PC-3 (cell line): ENCODE results near the gene GALNTL6. TPM values are rescaled to one million over a fixed set of nuclear protein-coding genes. Genes with fewer than 3 reads are reported as not detected.

Source experiments
- ATAC-seq: fragments of 200-7000 bp; cut with Tn5 transposase; 2 replicates; pipeline ENCODE4 v1.9.1; 2020; ENCODE audit warnings: mild to moderate bottlenecking, moderate library complexity
- BruUV-seq: library from RNA; stranded (reverse); fragments of 400-500 nt; replicated peaks from 2 replicates; lab custom pipeline; 2021; lab: Mats Ljungman, UMichigan
- CTCF ChIA-PET: fragments of 300-600 bp; sonication (Branson Sonifier 250); formaldehyde crosslinking; loops from one replicate; lab custom pipeline; 2022; ENCODE audit warnings: antibody characterized with exemption; lab: Charles Lee
- POLR2A ChIA-PET: fragments of 300-600 bp; sonication (Branson Sonifier 250); formaldehyde crosslinking; loops from one replicate; lab custom pipeline; 2022; ENCODE audit warnings: antibody characterized with exemption; ENCODE audit not compliant: unreplicated experiment; lab: Charles Lee
- DNase-seq: peaks from one replicate; pipeline ENCODE4 v3.0.0-alpha.2; 2015
- H2AFZ ChIP-seq: fragments of 300-600 bp; sonication (generic); 2 replicates; pipeline ENCODE4 v1.6.0; 2016; ENCODE audit warnings: antibody characterized with exemption, low read length
- H3F3A ChIP-seq: fragments of 300-600 bp; sonication (generic); one replicate; pipeline ENCODE4 v1.6.0; 2017; ENCODE audit warnings: antibody characterized with exemption, low read length, control low read depth, mild to moderate bottlenecking; ENCODE audit not compliant: unreplicated experiment
- H3K27ac ChIP-seq: fragments of 300-600 bp; sonication (generic); 2 replicates; pipeline ENCODE4 v1.5.1; 2016; ENCODE audit warnings: mild to moderate bottlenecking, low read length
- H3K27me3 ChIP-seq: fragments of 300-600 bp; sonication (generic); 2 replicates; pipeline ENCODE4 v1.6.1; 2016; ENCODE audit warnings: low read length, mixed read lengths
- H3K36me3 ChIP-seq: fragments of 300-600 bp; sonication (generic); 2 replicates; pipeline ENCODE4 v1.6.1; 2016; ENCODE audit warnings: low read depth, mixed run types, low read length, mixed read lengths
- H3K4me1 ChIP-seq: fragments of 300-600 bp; sonication (generic); 2 replicates; pipeline ENCODE4 v1.5.1; 2016; ENCODE audit warnings: low read length; ENCODE audit not compliant: insufficient read depth
- H3K4me2 ChIP-seq: fragments of 300-600 bp; sonication (generic); 2 replicates; pipeline ENCODE4 v1.6.0; 2016; ENCODE audit warnings: low read length
- H3K4me3 ChIP-seq: fragments of 300-600 bp; sonication (generic); 2 replicates; pipeline ENCODE4 v1.5.1; 2016; ENCODE audit warnings: mild to moderate bottlenecking, low read length, mixed read lengths
- H3K79me2 ChIP-seq: fragments of 300-600 bp; sonication (generic); 2 replicates; pipeline ENCODE4 v1.6.1; 2017; ENCODE audit warnings: low read length, mixed read lengths
- H3K9ac ChIP-seq: fragments of 300-600 bp; sonication (generic); 2 replicates; pipeline ENCODE4 v1.6.0; 2016; ENCODE audit warnings: mild to moderate bottlenecking, low read length
- H3K9me2 ChIP-seq: fragments of 300-600 bp; sonication (generic); replicated peaks from 2 replicates; pipeline ENCODE4 v1.6.1; 2016; ENCODE audit warnings: mixed run types, low read length, mixed read lengths
- H3K9me3 ChIP-seq: fragments of 300-600 bp; sonication (generic); 2 replicates; pipeline ENCODE4 v1.6.1; 2016; ENCODE audit warnings: low read length, mixed read lengths
- H4K20me1 ChIP-seq: fragments of 300-600 bp; sonication (generic); 2 replicates; pipeline ENCODE4 v1.6.1; 2016; ENCODE audit warnings: low read length, mixed read lengths
- CTCF ChIP-seq: fragments of 300-600 bp; sonication (generic); conservative IDR thresholded peaks from 2 replicates; pipeline ENCODE4 v1.5.1; 2017; ENCODE audit warnings: antibody characterized with exemption, low read depth, mild to moderate bottlenecking, low read length
- EZH2 ChIP-seq: fragments of 300-600 bp; sonication (generic); IDR thresholded peaks from one replicate; pipeline ENCODE4 v1.6.1; 2017; ENCODE audit warnings: antibody characterized with exemption, mild to moderate bottlenecking, low read length; ENCODE audit not compliant: unreplicated experiment
- EZH2phosphoT487 ChIP-seq: fragments of 300-600 bp; sonication (generic); IDR thresholded peaks from 2 replicates; pipeline ENCODE4 v1.6.1; 2018; ENCODE audit warnings: mild to moderate bottlenecking, antibody characterized with exemption, low read length, borderline replicate concordance
- intact Hi-C: fragments of 100-400 bp; cut with micrococcal nuclease; formaldehyde crosslinking; loops from 2 replicates; pipeline ENCODE4 v1.9.0; 2023
- total RNA-seq: library from RNA; depleted of rRNA; stranded (reverse); fragments of >200 nt; gene quantifications from 2 replicates; pipeline ENCODE4 v1.2.3, GENCODE V29; 2014

Gene GALNTL6
- total RNA-seq, 1 experiment from 2014 or later = not detected

- H4K20me1 ChIP-seq = no peaks in the 10 kb centered on the region
- H3K9me2 ChIP-seq = no peaks in the 10 kb centered on the region
- no TSS peak for BruUV-seq
- TF ChIP-seq CTCF (no peak), EZH2 (no peak), EZH2phosphoT487 (no peak)
- no peak overlapping the region for H3K4me2 ChIP-seq
- DNase-seq (no peak), ATAC-seq (no peak)
- no peak overlapping the region for H3K27ac ChIP-seq
- H3K9me3 ChIP-seq = no peaks in the 10 kb centered on the region
- intact Hi-C loops = no loop called here
- H3K9ac ChIP-seq = no peak overlapping the region
- ChIA-PET CTCF (no interaction called here), POLR2A (no interaction called here)
- no peaks in the 10 kb centered on the region for H3K79me2 ChIP-seq
- no peaks in the 10 kb centered on the region for H3K4me1 ChIP-seq
- no peaks in the 10 kb centered on the region for H3K36me3 ChIP-seq
- H2AFZ ChIP-seq = no peak overlapping the region
- H3F3A ChIP-seq = no peaks in the 10 kb centered on the region
- no peak overlapping the region for H3K4me3 ChIP-seq
- no peaks in the 10 kb centered on the region for H3K27me3 ChIP-seq
Measured at GRCh38 chr4:172169871-172170270, 356.7 kb downstream of the GALNTL6 start.

- Histone ChIP-seq H3K36me3 (no peaks in the 10 kb centered on the region), H3K9ac (no peak overlapping the region), H4K20me1 (no peaks in the 10 kb centered on the region), H2AFZ (no peak overlapping the region), H3K27me3 (no peaks in the 10 kb centered on the region), H3K4me3 (no peak overlapping the region), H3K9me2 (no peaks in the 10 kb centered on the region), H3K4me1 (no peaks in the 10 kb centered on the region), H3F3A (no peaks in the 10 kb centered on the region), H3K4me2 (no peak overlapping the region), H3K79me2 (no peaks in the 10 kb centered on the region), H3K27ac (no peak overlapping the region), H3K9me3 (no peaks in the 10 kb centered on the region)
- TF ChIP-seq EZH2phosphoT487 (no peak), EZH2 (no peak), CTCF (no peak)
- CTCF ChIA-PET = no interaction called here
- DNase-seq (no peak), ATAC-seq (no peak)
- POLR2A ChIA-PET = no interaction called here
- no TSS peak for BruUV-seq
- intact Hi-C loops = no loop called here
Measured at GRCh38 chr4:172173206-172173605, 360.0 kb downstream of the GALNTL6 start.

GRCh38 chr4:172177382-172177781, 364.2 kb downstream of the GALNTL6 start:
- Histone ChIP-seq H3K4me1 (no peaks in the 10 kb centered on the region), H3F3A (no peaks in the 10 kb centered on the region), H3K36me3 (no peaks in the 10 kb centered on the region), H3K27ac (no peak overlapping the region), H3K9me2 (no peaks in the 10 kb centered on the region), H3K79me2 (no peaks in the 10 kb centered on the region), H3K4me3 (no peak overlapping the region), H3K4me2 (no peak overlapping the region), H2AFZ (no peak overlapping the region), H3K27me3 (no peaks in the 10 kb centered on the region), H3K9me3 (no peaks in the 10 kb centered on the region), H4K20me1 (no peaks in the 10 kb centered on the region), H3K9ac (no peak overlapping the region)
- ATAC-seq (no peak), DNase-seq (no peak)
- POLR2A ChIA-PET = no interaction called here
- intact Hi-C loops = no loop called here
- BruUV-seq = no TSS peak
- CTCF ChIA-PET = no interaction called here
- TF ChIP-seq EZH2 (no peak), EZH2phosphoT487 (no peak), CTCF (no peak)
